ENCODE results near the gene FBXW5. TPM values are rescaled to one million over a fixed set of nuclear protein-coding genes. Genes with fewer than 3 reads are reported as not detected.
A peak's percentile ranks its signal among the peaks of the same experiment; 100 is the strongest.

The FBXW5 gene
- total and polyA plus RNA-seq, 2 experiments from 2014 or later: 27.0 to 111 TPM

DNA sequence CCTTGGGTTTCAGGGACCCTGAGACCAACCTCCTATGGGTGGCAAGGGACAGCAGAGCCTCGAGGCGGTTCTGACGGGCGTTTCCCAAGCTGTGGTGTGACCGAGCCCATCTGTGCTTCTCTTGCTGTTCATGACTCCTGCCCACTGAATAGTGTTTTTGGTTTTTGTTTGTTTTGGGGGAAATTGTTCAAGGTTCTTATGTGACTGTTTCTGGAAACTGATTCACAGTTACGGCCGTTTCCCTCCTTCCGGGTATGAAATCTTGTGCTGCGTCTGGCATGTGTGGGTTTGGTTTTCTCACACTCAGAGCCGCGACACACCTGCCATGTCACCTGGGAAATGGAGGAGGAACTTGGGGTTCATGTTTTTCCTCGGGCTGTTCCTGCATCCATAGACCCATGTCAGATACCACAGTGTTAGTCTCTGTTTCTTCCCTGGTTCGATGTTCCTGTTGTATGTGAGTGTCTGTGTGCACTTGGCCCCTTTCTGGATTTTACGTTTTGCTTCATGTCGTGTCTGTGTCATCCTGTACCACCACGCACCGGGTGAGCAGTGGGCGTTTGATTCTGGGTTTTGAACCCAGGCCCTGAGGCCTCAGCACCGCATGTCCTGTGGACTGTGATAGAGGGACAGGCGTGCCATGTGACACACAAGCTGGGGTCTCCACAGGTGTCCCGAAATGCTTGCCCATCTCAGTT is 28.8 kb downstream of the FBXW5 start (continued):
- TF ChIP-seq, protein P1, sequence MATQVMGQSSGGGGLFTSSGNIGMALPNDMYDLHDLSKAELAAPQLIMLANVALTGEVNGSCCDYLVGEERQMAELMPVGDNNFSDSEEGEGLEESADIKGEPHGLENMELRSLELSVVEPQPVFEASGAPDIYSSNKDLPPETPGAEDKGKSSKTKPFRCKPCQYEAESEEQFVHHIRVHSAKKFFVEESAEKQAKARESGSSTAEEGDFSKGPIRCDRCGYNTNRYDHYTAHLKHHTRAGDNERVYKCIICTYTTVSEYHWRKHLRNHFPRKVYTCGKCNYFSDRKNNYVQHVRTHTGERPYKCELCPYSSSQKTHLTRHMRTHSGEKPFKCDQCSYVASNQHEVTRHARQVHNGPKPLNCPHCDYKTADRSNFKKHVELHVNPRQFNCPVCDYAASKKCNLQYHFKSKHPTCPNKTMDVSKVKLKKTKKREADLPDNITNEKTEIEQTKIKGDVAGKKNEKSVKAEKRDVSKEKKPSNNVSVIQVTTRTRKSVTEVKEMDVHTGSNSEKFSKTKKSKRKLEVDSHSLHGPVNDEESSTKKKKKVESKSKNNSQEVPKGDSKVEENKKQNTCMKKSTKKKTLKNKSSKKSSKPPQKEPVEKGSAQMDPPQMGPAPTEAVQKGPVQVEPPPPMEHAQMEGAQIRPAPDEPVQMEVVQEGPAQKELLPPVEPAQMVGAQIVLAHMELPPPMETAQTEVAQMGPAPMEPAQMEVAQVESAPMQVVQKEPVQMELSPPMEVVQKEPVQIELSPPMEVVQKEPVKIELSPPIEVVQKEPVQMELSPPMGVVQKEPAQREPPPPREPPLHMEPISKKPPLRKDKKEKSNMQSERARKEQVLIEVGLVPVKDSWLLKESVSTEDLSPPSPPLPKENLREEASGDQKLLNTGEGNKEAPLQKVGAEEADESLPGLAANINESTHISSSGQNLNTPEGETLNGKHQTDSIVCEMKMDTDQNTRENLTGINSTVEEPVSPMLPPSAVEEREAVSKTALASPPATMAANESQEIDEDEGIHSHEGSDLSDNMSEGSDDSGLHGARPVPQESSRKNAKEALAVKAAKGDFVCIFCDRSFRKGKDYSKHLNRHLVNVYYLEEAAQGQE (IDR thresholded peaks at IDR 0.05; ENCODE audit: unreplicated experiment): no peak
- TF ChIP-seq ZNF331 (CRISPR knock-in tag; IDR thresholded peaks at IDR 0.05; ENCODE audit: low read depth) (no peak), ZNF114 (CRISPR knock-in tag; IDR thresholded peaks at IDR 0.05) (no peak), NANOG (IDR thresholded peaks at IDR 0.05; ENCODE audit: borderline replicate concordance) (no peak)
- TF ChIP-seq, protein P2, sequence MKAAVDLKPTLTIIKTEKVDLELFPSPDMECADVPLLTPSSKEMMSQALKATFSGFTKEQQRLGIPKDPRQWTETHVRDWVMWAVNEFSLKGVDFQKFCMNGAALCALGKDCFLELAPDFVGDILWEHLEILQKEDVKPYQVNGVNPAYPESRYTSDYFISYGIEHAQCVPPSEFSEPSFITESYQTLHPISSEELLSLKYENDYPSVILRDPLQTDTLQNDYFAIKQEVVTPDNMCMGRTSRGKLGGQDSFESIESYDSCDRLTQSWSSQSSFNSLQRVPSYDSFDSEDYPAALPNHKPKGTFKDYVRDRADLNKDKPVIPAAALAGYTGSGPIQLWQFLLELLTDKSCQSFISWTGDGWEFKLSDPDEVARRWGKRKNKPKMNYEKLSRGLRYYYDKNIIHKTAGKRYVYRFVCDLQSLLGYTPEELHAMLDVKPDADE (IDR thresholded peaks at IDR 0.05): no peak

DNA sequence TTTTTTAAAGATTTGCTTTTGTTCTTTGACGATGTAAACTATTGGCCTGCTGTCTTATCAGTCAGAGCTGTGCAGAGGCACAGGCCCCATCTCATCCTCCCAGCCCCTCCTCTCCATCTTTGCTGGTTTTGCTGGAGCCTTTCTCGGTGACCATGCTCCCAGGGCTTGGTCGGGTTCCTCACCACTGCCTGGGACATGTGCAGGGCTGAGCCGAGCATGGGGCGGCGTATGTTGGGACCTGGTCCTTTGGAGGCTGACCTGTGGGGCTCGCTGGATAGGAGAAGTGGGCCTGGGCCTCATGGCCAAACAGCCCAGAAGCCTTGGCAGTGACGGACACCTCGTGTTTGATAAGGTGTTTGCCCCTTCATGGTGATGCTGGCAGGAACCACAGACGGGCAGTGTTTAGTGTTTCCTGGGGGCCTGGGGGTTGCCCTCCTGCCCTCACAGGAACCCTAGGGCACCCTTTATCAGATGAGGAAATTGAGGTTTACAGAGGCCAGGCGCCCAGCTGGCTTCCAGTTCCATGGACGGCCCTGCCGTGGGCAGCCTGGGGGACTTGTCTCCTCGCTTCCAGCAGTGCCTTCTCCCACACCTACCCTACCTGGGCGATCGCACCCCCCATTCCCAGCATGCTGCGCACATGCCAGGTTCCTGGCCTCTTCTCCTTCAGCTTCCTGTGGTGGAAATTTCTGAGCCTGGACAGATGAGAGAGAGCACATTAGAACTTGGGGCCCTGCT is 30.7 kb downstream of the FBXW5 start:
- no peak overlapping the region for H2AFZ ChIP-seq
- H3K36me3 ChIP-seq (ENCODE audit: insufficient read depth): no peaks in the 10 kb centered on the region; the same call in none of the 2 replicates
- no peaks in the 10 kb centered on the region for H3K9me2 ChIP-seq (ENCODE audit: insufficient read depth)
- H3K4me2 ChIP-seq: no peak overlapping the region
- no peak for ATAC-seq
- H3F3A ChIP-seq (replicated peaks; ENCODE audit: low read depth): no peaks in the 10 kb centered on the region
- H3K27me3 Mint-ChIP-seq (ENCODE audit: insufficient read depth, low read depth, poor library complexity): peaks cover 4% of the 10 kb centered on the region
- peaks cover 40% of the 10 kb centered on the region for H3K36me3 Mint-ChIP-seq (ENCODE audit: low read depth)
- no peaks in the 10 kb centered on the region for H3K4me1 Mint-ChIP-seq
- no peak overlapping the region for H3K27ac ChIP-seq (ENCODE audit: low read depth)
- H3K9me3 Mint-ChIP-seq: no peaks in the 10 kb centered on the region
- H3K27ac Mint-ChIP-seq: no peak overlapping the region
- peaks cover 7% of the 10 kb centered on the region; the same call in 1 of the 2 replicates for H4K20me1 ChIP-seq (replicated peaks; ENCODE audit: insufficient read depth)
- DNase-seq (ENCODE audit: low spot score): no peak
- no peaks in the 10 kb centered on the region for H3K27me3 ChIP-seq (ENCODE audit: insufficient read depth)
- TF ChIP-seq NANOG (IDR thresholded peaks at IDR 0.05; ENCODE audit: borderline replicate concordance): no peak
- TF ChIP-seq STAT1 (IDR thresholded peaks at IDR 0.05; ENCODE audit: unreplicated experiment): no peak
- no peak for TF ChIP-seq POLR2AphosphoS5 (IDR thresholded peaks at IDR 0.05; ENCODE audit: low read depth)
- H3K4me3 Mint-ChIP-seq: no peak overlapping the region
- peaks cover 4% of the 10 kb centered on the region; the same call in 1 of the 2 replicates for H3K79me2 ChIP-seq (replicated peaks; ENCODE audit: insufficient read depth)
- H3K4me3 ChIP-seq: no peak overlapping the region
- H3K4me1 ChIP-seq (ENCODE audit: insufficient read depth): no peaks in the 10 kb centered on the region

DNA sequence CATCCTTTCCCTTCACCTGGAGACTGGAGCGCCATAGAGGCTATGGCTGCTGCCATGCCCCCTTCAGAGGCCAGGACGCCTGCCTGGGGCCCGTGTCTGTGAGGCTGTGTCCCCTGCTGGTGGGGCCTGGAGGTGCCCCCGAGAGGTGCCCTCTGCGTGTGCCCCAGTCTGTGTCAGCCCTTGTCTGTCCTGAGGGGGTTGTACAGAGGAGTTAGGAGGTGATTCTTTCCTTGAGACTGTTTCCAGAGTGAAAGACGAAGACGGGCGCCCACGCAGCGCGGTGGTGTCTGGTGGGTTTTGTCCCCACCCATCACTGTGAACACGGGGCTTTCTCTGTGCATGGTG is 33.7 kb downstream of the FBXW5 start:
- DNase-seq (ENCODE audit: low spot score): peak; percentile 29
- no peaks in the 10 kb centered on the region for H3K4me1 Mint-ChIP-seq
- Histone ChIP-seq H3K79me2 (replicated peaks; ENCODE audit: insufficient read depth) (peaks cover 4% of the 10 kb centered on the region; the same call in 1 of the 2 replicates), H4K20me1 (replicated peaks; ENCODE audit: insufficient read depth) (no peaks in the 10 kb centered on the region; the same call in 1 of the 2 replicates), H3K4me2 (no peak overlapping the region), H3K27ac (ENCODE audit: low read depth) (no peak overlapping the region), H3K9me2 (ENCODE audit: insufficient read depth) (no peaks in the 10 kb centered on the region), H3K4me3 (no peak overlapping the region), H3K36me3 (ENCODE audit: insufficient read depth) (peaks cover under 1% of the 10 kb centered on the region), H3K4me1 (ENCODE audit: insufficient read depth) (no peaks in the 10 kb centered on the region), H2AFZ (no peak overlapping the region), H3K27me3 (ENCODE audit: insufficient read depth) (no peaks in the 10 kb centered on the region), H3F3A (replicated peaks; ENCODE audit: low read depth) (no peaks in the 10 kb centered on the region)
- H3K27ac Mint-ChIP-seq: no peak overlapping the region
- H3K4me3 Mint-ChIP-seq: no peak overlapping the region
- no peaks in the 10 kb centered on the region for H3K9me3 Mint-ChIP-seq
- H3K27me3 Mint-ChIP-seq (ENCODE audit: insufficient read depth, low read depth, poor library complexity): peaks cover 3% of the 10 kb centered on the region
- H3K36me3 Mint-ChIP-seq (ENCODE audit: low read depth): peaks cover 40% of the 10 kb centered on the region
- ATAC-seq: peak; percentile 84
- TF ChIP-seq, protein P2 (IDR thresholded peaks at IDR 0.05): no peak
- TF ChIP-seq NANOG (IDR thresholded peaks at IDR 0.05; ENCODE audit: borderline replicate concordance): no peak
- no peak for TF ChIP-seq ZNF331 (CRISPR knock-in tag; IDR thresholded peaks at IDR 0.05; ENCODE audit: low read depth)
- TF ChIP-seq, protein P1 (IDR thresholded peaks at IDR 0.05; ENCODE audit: unreplicated experiment): no peak
- TF ChIP-seq EZH2 (IDR thresholded peaks at IDR 0.05; ENCODE audit: low read depth, unreplicated experiment): no peak
- no peak for TF ChIP-seq ZNF114 (CRISPR knock-in tag; IDR thresholded peaks at IDR 0.05)
- no peak for TF ChIP-seq EZH2phosphoT487 (IDR thresholded peaks at IDR 0.05; ENCODE audit: unreplicated experiment)
- no peak for TF ChIP-seq JUNB (IDR thresholded peaks at IDR 0.05; ENCODE audit: unreplicated experiment)
